Mesenchymal stem cell (in vitro differentiated cells and primary cell): ENCODE measurements around the gene RACGAP1.
A peak's percentile ranks its signal among the peaks of the same experiment; 100 is the strongest.

ENCODE experiments used
- DNase-seq: peaks from one replicate; pipeline ENCODE4 v3.0.0-alpha.2; 2013
- H2AFZ ChIP-seq: one replicate; pipeline ENCODE4 v1.6.1; 2013; ENCODE audit warnings: low read depth, mild to moderate bottlenecking, control low read depth, inconsistent platforms, low read length, moderate library complexity
- H2AK5ac ChIP-seq: 2 replicates; pipeline ENCODE4 v1.6.1; 2013; ENCODE audit warnings: low read length, moderate library complexity, mild to moderate bottlenecking, inconsistent platforms; ENCODE audit not compliant: severe bottlenecking
- H2BK120ac ChIP-seq: one replicate; pipeline ENCODE4 v1.6.1; 2013; ENCODE audit warnings: low read depth, mild to moderate bottlenecking, inconsistent platforms, low read length, moderate library complexity
- H2BK12ac ChIP-seq, 2 experiments: one replicate each; pipeline ENCODE4 v1.6.1; 2013; ENCODE audit warnings: inconsistent platforms in 2 of 2, low read length in 2 of 2, mild to moderate bottlenecking in 2 of 2, moderate library complexity in 2 of 2, control low read depth in 1 of 2
- H2BK15ac ChIP-seq: one replicate; pipeline ENCODE4 v1.6.1; 2013; ENCODE audit warnings: mild to moderate bottlenecking, low read depth, inconsistent platforms; ENCODE audit not compliant: poor library complexity, severe bottlenecking
- H2BK5ac ChIP-seq: 2 replicates; pipeline ENCODE4 v1.6.1; 2013; ENCODE audit warnings: low read depth, mild to moderate bottlenecking, low read length, control low read depth, inconsistent platforms; ENCODE audit not compliant: poor library complexity, severe bottlenecking
- H3K14ac ChIP-seq, 2 experiments: one replicate each; pipeline ENCODE4 v1.6.1; 2013; ENCODE audit warnings: inconsistent platforms in 2 of 2, low read length in 2 of 2, control low read depth in 1 of 2, mild to moderate bottlenecking in 1 of 2, moderate library complexity in 1 of 2
- H3K18ac ChIP-seq, 2 experiments: one replicate each; pipeline ENCODE4 v1.6.1; 2013; ENCODE audit warnings: inconsistent platforms in 2 of 2, low read length in 2 of 2, control low read depth in 1 of 2, low read depth in 1 of 2, mild to moderate bottlenecking in 1 of 2
- H3K23ac ChIP-seq, 2 experiments: one replicate each; pipeline ENCODE4 v1.6.1; 2013; ENCODE audit warnings: inconsistent platforms in 2 of 2, low read length in 2 of 2, mild to moderate bottlenecking in 2 of 2, moderate library complexity in 2 of 2, control low read depth in 1 of 2
- H3K27ac ChIP-seq: 2 replicates; pipeline ENCODE4 v1.5.1; 2013; ENCODE audit warnings: mild to moderate bottlenecking, moderate library complexity, low read length, control low read depth, inconsistent platforms; ENCODE audit not compliant: poor library complexity, severe bottlenecking
- H3K27me3 ChIP-seq, 2 experiments: 2 replicates each; pipeline versions ENCODE4 v1.6.1 to v1.7.0; 2013; ENCODE audit warnings: low read length in 2 of 2, mild to moderate bottlenecking in 2 of 2, moderate library complexity in 2 of 2, control low read depth in 1 of 2, inconsistent platforms in 1 of 2; ENCODE audit not compliant: control insufficient read depth in 1 of 2, insufficient read depth in 1 of 2
- H3K36me3 ChIP-seq, 2 experiments: 2 replicates each; pipeline versions ENCODE4 v1.6.1 to v1.7.0; 2013; ENCODE audit warnings: low read length in 2 of 2, control low read depth in 1 of 2, inconsistent platforms in 1 of 2, low read depth in 1 of 2, mild to moderate bottlenecking in 1 of 2; ENCODE audit not compliant: insufficient read depth in 2 of 2, control insufficient read depth in 1 of 2
- H3K4ac ChIP-seq, 2 experiments: one replicate each; pipeline ENCODE4 v1.6.1; 2013; ENCODE audit warnings: inconsistent platforms in 2 of 2, low read length in 2 of 2, mild to moderate bottlenecking in 2 of 2, moderate library complexity in 2 of 2, control low read depth in 1 of 2, low read depth in 1 of 2
- H3K4me1 ChIP-seq: 2 replicates; pipeline ENCODE4 v1.6.1; 2013; ENCODE audit warnings: low read depth, low read length, control low read depth; ENCODE audit not compliant: control insufficient read depth, insufficient read depth
- H3K4me2 ChIP-seq: 2 replicates; pipeline ENCODE4 v1.6.1; 2013; ENCODE audit warnings: low read length, mild to moderate bottlenecking, inconsistent platforms; ENCODE audit not compliant: poor library complexity, severe bottlenecking
- H3K4me3 ChIP-seq, 2 experiments: 2 replicates each; pipeline versions ENCODE4 v1.5.1 to v1.7.0; 2013; ENCODE audit warnings: low read length in 2 of 2, mild to moderate bottlenecking in 2 of 2, control low read depth in 1 of 2, low read depth in 1 of 2; ENCODE audit not compliant: insufficient read depth in 1 of 2
- H3K79me1 ChIP-seq: replicated peaks from 2 replicates; pipeline ENCODE4 v1.6.1; 2013; ENCODE audit warnings: mild to moderate bottlenecking, control low read depth, low read length, inconsistent platforms; ENCODE audit not compliant: poor library complexity, severe bottlenecking
- H3K9ac ChIP-seq: 2 replicates; pipeline ENCODE4 v1.7.0; 2013; ENCODE audit warnings: mild to moderate bottlenecking, low read length, moderate library complexity
- H3K9me3 ChIP-seq: 2 replicates; pipeline ENCODE4 v1.7.0; 2013; ENCODE audit warnings: mild to moderate bottlenecking, low read length; ENCODE audit not compliant: control insufficient read depth
- H4K8ac ChIP-seq: one replicate; pipeline ENCODE4 v1.6.1; 2013; ENCODE audit warnings: inconsistent platforms, mild to moderate bottlenecking, low read length, moderate library complexity
- H4K91ac ChIP-seq: one replicate; pipeline ENCODE4 v1.6.1; 2013; ENCODE audit warnings: mild to moderate bottlenecking, low read length, inconsistent platforms
- WGBS: methylation state at CpG from one replicate; pipeline ENCODE4 v1.1.7; 2013; ENCODE audit warnings: mixed read lengths; 5-methylcytosine and 5-hydroxymethylcytosine counted together

Gene RACGAP1

DNA sequence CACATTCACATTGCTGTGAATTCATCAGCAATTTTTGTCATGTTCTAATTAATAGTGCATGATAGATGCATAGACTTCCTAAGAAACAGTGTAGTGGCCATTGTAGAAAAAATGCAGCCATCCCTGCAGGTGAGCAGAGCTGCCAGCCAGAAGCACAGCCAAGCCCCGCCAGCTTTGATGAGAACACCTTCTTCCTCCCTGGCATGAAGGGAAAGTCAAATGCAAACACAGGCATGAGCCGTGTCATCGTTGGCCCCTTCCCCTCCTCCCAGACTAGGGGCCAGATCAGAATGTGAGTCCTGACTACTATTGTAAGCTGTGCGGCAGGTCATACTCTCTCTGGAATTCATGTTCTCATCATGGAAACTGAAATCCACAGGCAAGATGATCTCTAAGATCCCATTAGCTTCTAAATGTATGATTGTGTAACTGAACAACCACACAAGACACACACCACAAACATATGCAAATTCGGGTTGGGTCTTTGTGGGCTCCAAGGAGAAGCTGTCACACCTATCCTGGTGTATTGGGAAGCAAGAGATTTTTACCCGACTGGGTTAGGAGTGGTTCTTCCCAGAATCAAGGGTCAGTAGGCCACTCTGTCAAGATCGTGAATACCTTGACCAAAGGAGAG is 77.6 kb downstream of the RACGAP1 start:
- H3K9me3 ChIP-seq, result no peaks in the 10 kb centered on the region
- peaks cover 2% of the 10 kb centered on the region for H3K4me1 ChIP-seq
- H3K14ac ChIP-seq, result no peak overlapping the region
- no peak for DNase-seq
- no peak overlapping the region for H2BK12ac ChIP-seq
- H4K91ac ChIP-seq, result no peak overlapping the region
- no peaks in the 10 kb centered on the region for H3K36me3 ChIP-seq
- no peak overlapping the region for H2BK15ac ChIP-seq
- no peak overlapping the region for H3K18ac ChIP-seq
- no peak overlapping the region for H3K9ac ChIP-seq
- no peak overlapping the region for H3K4me2 ChIP-seq
- no peak overlapping the region for H3K27ac ChIP-seq
- 91% methylated on average over 7 of the region's 7 CpGs for WGBS
- H3K27me3 ChIP-seq, result peaks cover 24 to 25% of the 10 kb centered on the region in 2 experiments
- no peak overlapping the region for H2AK5ac ChIP-seq
- H3K23ac ChIP-seq, result no peak overlapping the region
- H4K8ac ChIP-seq, result no peak overlapping the region
- H3K4ac ChIP-seq, result no peak overlapping the region
- H2BK120ac ChIP-seq, result no peak overlapping the region
- H3K79me1 ChIP-seq, result no peaks in the 10 kb centered on the region
- H2BK5ac ChIP-seq, result no peak overlapping the region
- no peak overlapping the region for H2AFZ ChIP-seq
- H3K4me3 ChIP-seq, result no peak overlapping the region

DNA sequence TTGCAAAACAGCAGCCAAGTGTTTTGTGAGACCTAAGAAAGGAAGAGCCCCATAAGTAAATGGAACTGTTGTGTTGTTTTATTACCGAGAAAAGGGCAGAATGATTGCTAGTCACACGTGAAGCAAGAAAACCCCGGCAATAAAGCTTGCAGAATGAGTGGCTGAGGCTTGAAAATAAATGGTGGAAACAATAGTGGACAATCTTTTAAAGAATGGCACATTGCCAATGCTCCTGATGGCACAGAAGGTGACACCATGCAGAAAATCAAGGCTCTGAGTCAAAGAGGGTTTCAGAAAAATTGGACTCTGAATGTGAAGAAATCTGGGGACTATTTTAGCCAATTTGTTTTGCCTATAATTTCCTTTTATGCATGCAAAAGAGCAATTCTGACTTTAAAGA is 78.8 kb downstream of the RACGAP1 start:
- H2AFZ ChIP-seq, result no peak overlapping the region
- H2BK120ac ChIP-seq, result no peak overlapping the region
- H2AK5ac ChIP-seq, result no peak overlapping the region
- H3K27ac ChIP-seq, result no peak overlapping the region
- H3K9ac ChIP-seq, result no peak overlapping the region
- H2BK5ac ChIP-seq, result no peak overlapping the region
- no peak overlapping the region for H3K18ac ChIP-seq
- no peak overlapping the region for H4K8ac ChIP-seq
- no peak overlapping the region for H3K4ac ChIP-seq
- H3K36me3 ChIP-seq, result no peaks in the 10 kb centered on the region
- no peak overlapping the region for H4K91ac ChIP-seq
- H2BK12ac ChIP-seq, result no peak overlapping the region
- peaks cover 2% of the 10 kb centered on the region for H3K4me1 ChIP-seq
- no peaks in the 10 kb centered on the region for H3K79me1 ChIP-seq
- no peak overlapping the region for H3K14ac ChIP-seq
- H3K27me3 ChIP-seq, result peaks cover 13 to 16% of the 10 kb centered on the region in 2 experiments
- H3K4me2 ChIP-seq, result no peak overlapping the region
- no peak overlapping the region for H2BK15ac ChIP-seq
- no peak overlapping the region for H3K23ac ChIP-seq
- no peak for DNase-seq
- no peak overlapping the region for H3K4me3 ChIP-seq
- 61% methylated on average over 3 of the region's 3 CpGs for WGBS
- H3K9me3 ChIP-seq, result no peaks in the 10 kb centered on the region

- H3K14ac ChIP-seq, result no peak overlapping the region
- H3K4ac ChIP-seq, result no peak overlapping the region
- 75% methylated on average over 9 of the region's 9 CpGs for WGBS
- peaks cover 9 to 12% of the 10 kb centered on the region in 2 experiments for H3K27me3 ChIP-seq
- H2BK120ac ChIP-seq, result no peak overlapping the region
- H3K4me3 ChIP-seq, result no peak overlapping the region
- H3K27ac ChIP-seq, result no peak overlapping the region
- DNase-seq, result no peak
- H2BK5ac ChIP-seq, result no peak overlapping the region
- no peak overlapping the region for H2AK5ac ChIP-seq
- peaks cover 2% of the 10 kb centered on the region for H3K4me1 ChIP-seq
- no peak overlapping the region for H3K23ac ChIP-seq
- no peaks in the 10 kb centered on the region for H3K36me3 ChIP-seq
- peak overlapping the region; percentile 21 for H4K8ac ChIP-seq
- peak overlapping the region; percentile 79 for H3K9ac ChIP-seq
- H3K9me3 ChIP-seq, result no peaks in the 10 kb centered on the region
- no peak overlapping the region for H2BK12ac ChIP-seq
- H2AFZ ChIP-seq, result no peak overlapping the region
- no peak overlapping the region for H3K4me2 ChIP-seq
- no peak overlapping the region for H4K91ac ChIP-seq
- no peak overlapping the region for H2BK15ac ChIP-seq
- no peak overlapping the region for H3K18ac ChIP-seq
- no peaks in the 10 kb centered on the region for H3K79me1 ChIP-seq
Measured at GRCh38 chr12:49946086-49946485, 79.2 kb downstream of the RACGAP1 start.

DNA sequence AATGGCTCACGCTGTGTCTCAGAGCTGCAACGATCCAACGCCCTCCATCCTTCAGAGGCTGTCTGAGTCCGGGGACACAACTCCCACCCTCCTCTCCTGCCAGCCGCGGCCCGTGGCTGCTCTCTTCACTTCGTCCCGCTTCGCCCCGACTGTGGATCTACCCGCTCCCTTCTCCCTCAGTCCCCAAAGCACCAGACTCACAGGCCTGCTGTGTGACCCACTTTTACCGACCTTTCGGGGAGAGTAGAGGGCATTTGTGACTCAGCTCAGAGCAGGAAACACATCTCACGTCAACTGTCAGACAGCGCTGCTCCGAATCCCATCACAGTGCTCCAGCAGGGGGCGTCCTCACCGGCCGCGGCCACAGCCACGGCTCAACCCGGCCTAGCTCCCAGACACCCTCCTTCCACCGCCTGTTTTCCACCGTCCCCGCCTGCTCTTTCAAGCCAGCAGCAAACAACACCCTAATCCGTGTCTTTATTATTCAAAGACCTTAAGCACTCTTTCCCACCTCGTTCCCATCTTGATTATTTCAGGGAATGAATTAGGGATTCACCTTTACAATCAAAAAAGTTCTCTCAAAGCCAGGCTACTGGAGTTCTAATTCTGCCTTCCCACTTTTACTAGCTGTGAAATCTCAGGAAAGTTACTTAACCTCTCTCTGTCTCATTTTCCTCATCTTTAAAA is 79.8 kb downstream of the RACGAP1 start:
- WGBS, result 6% methylated on average over 28 of the region's 28 CpGs
- no peak overlapping the region for H3K27ac ChIP-seq
- H3K18ac ChIP-seq, result peak overlapping the region in 1 of 2 experiments; percentile 71

More for the DNA sequence above, 79.8 kb downstream of the RACGAP1 start:
- no peak overlapping the region for H3K4ac ChIP-seq
- no peak overlapping the region for H2AK5ac ChIP-seq
- H4K8ac ChIP-seq, result peak overlapping the region; percentile 2
- no peak overlapping the region for H2BK15ac ChIP-seq
- H3K23ac ChIP-seq, result no peak overlapping the region
- H2BK12ac ChIP-seq, result peak overlapping the region in 1 of 2 experiments; percentile 65
- no peaks in the 10 kb centered on the region for H3K36me3 ChIP-seq
- peaks cover 2% of the 10 kb centered on the region for H3K4me1 ChIP-seq
- H4K91ac ChIP-seq, result no peak overlapping the region
- peak; percentile 90 for DNase-seq
- peak overlapping the region; percentile 66 for H3K4me2 ChIP-seq
- no peak overlapping the region for H3K14ac ChIP-seq
- H3K9ac ChIP-seq, result peak overlapping the region; percentile 79
- H2AFZ ChIP-seq, result no peak overlapping the region
- H3K27me3 ChIP-seq, result peaks cover 4 to 11% of the 10 kb centered on the region in 2 experiments
- no peak overlapping the region for H2BK120ac ChIP-seq
- no peaks in the 10 kb centered on the region for H3K79me1 ChIP-seq
- peak overlapping the region in 1 of 2 experiments; percentile 75 for H3K4me3 ChIP-seq
- no peak overlapping the region for H2BK5ac ChIP-seq
- no peaks in the 10 kb centered on the region for H3K9me3 ChIP-seq
